ENCODE measurements around the gene ALOXE3.

GRCh38 chr17:8166731-8167130, 48.4 kb upstream of the ALOXE3 start:
- TF ChIP-seq JUN (IDR thresholded peaks at IDR 0.05): no peak
- TF ChIP-seq RAD21 (conservative IDR thresholded peaks at IDR 0.05 in 1 of 2, IDR thresholded peaks at IDR 0.05 in 1 of 2): no peak
- TF ChIP-seq, protein P1, sequence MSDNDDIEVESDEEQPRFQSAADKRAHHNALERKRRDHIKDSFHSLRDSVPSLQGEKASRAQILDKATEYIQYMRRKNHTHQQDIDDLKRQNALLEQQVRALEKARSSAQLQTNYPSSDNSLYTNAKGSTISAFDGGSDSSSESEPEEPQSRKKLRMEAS (IDR thresholded peaks at IDR 0.05): no peak
- no peak for TF ChIP-seq POLR2A (IDR thresholded peaks at IDR 0.05; ENCODE audit: low read length)

Data from A549 (cell line).